ENCODE measurements around the gene HK3. TPM values are rescaled to one million over a fixed set of nuclear protein-coding genes. Genes with fewer than 3 reads are reported as not detected.

HK3 gene, protein sequence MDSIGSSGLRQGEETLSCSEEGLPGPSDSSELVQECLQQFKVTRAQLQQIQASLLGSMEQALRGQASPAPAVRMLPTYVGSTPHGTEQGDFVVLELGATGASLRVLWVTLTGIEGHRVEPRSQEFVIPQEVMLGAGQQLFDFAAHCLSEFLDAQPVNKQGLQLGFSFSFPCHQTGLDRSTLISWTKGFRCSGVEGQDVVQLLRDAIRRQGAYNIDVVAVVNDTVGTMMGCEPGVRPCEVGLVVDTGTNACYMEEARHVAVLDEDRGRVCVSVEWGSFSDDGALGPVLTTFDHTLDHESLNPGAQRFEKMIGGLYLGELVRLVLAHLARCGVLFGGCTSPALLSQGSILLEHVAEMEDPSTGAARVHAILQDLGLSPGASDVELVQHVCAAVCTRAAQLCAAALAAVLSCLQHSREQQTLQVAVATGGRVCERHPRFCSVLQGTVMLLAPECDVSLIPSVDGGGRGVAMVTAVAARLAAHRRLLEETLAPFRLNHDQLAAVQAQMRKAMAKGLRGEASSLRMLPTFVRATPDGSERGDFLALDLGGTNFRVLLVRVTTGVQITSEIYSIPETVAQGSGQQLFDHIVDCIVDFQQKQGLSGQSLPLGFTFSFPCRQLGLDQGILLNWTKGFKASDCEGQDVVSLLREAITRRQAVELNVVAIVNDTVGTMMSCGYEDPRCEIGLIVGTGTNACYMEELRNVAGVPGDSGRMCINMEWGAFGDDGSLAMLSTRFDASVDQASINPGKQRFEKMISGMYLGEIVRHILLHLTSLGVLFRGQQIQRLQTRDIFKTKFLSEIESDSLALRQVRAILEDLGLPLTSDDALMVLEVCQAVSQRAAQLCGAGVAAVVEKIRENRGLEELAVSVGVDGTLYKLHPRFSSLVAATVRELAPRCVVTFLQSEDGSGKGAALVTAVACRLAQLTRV
- polyA plus RNA-seq (2013): not detected in 2 replicates

DNA sequence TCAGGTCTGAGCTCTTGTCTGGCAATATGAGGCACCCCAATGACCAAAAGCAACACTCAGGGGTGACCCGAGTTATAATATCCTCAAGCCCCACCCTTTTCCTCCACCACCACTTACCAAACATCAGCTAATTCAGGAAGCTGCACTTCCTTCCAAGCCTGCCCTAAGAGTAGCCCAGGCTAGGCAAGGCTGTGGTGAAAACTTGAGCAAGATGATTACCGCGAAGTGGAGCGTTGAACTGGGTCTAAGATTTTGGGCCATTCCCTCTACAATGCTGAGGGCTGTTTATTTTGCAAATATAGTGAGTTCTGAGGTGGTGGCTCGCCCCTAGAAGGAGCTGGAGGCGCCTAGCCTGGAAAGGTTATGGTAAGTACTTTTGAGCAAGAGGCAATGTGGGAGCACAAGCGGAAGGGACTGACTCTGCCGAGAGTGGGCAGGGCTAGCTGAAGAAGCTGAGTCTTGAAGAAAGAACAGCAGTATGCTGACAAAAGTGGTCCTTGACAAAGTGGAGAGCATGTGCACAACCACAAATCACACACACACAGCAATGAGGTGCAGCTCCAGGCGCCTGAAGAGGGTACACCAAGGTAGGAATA lies at the start of gene HK3:
Gene HK3, minus strand, starts transcription at position 51 of the 596 bp plus-strand sequence. CDS start 3,187 bp downstream, outside the sequence.
- H3K36me3 ChIP-seq (ENCODE audit: control insufficient read depth in 1 of 2, insufficient read depth in 2 of 2, low read length in 2 of 2): peaks cover 1 to 9% of the 10 kb centered on the region in 2 experiments
- peak in 1 of 2 donors; percentile 12 for DNase-seq
- no peaks in the 10 kb centered on the region for H3K4me1 ChIP-seq (ENCODE audit: control insufficient read depth in 1 of 2, insufficient read depth in 2 of 2, low read length in 2 of 2)
- H3K4ac ChIP-seq (ENCODE audit: low read depth, low read length): no peak within 1 kb of the TSS
- H3K9me3 ChIP-seq (ENCODE audit: insufficient read depth, low read depth, low read length): no peaks in the 10 kb centered on the region
- H2BK120ac ChIP-seq (ENCODE audit: insufficient read depth, low read length, poor library complexity): no peak within 1 kb of the TSS
- no peak within 1 kb of the TSS for H4K12ac ChIP-seq (ENCODE audit: low read depth, low read length)
- H3K79me1 ChIP-seq (ENCODE audit: low read length): no peaks in the 10 kb centered on the region
- no peak within 1 kb of the TSS for H3K14ac ChIP-seq (ENCODE audit: low read length)
- no peak within 1 kb of the TSS for H3K9ac ChIP-seq (ENCODE audit: low read length)
- no peak within 1 kb of the TSS for H2AFZ ChIP-seq (ENCODE audit: insufficient read depth, low read length, poor library complexity)
- no peak within 1 kb of the TSS for H3K23ac ChIP-seq (ENCODE audit: low read length)
- H2AK5ac ChIP-seq (ENCODE audit: low read length): no peak within 1 kb of the TSS
- H3K4me2 ChIP-seq (ENCODE audit: low read length): no peak within 1 kb of the TSS
- WGBS (ENCODE audit: extremely low coverage, insufficient coverage, insufficient read length): no CpG with 5 or more reads among the region's 9 CpGs
- no peaks in the 10 kb centered on the region for H3K27me3 ChIP-seq (ENCODE audit: insufficient read depth, low read length)
- H2BK5ac ChIP-seq (ENCODE audit: low read depth, low read length, poor library complexity): no peak within 1 kb of the TSS
- no peak within 1 kb of the TSS for H4K8ac ChIP-seq (ENCODE audit: low read depth, low read length)
- no peak within 1 kb of the TSS for H3K27ac ChIP-seq (ENCODE audit: low read depth, low read length)
- H2BK12ac ChIP-seq (ENCODE audit: low read length): no peak within 1 kb of the TSS
- no peak within 1 kb of the TSS for H3K4me3 ChIP-seq (ENCODE audit: low read depth, low read length)
- H3K18ac ChIP-seq (ENCODE audit: low read length): no peak within 1 kb of the TSS
- no peak within 1 kb of the TSS for H4K91ac ChIP-seq (ENCODE audit: low read depth, low read length)
- H3K79me2 ChIP-seq (ENCODE audit: control insufficient read depth, insufficient read depth, low read length, poor library complexity): no peaks in the 10 kb centered on the region

DNA sequence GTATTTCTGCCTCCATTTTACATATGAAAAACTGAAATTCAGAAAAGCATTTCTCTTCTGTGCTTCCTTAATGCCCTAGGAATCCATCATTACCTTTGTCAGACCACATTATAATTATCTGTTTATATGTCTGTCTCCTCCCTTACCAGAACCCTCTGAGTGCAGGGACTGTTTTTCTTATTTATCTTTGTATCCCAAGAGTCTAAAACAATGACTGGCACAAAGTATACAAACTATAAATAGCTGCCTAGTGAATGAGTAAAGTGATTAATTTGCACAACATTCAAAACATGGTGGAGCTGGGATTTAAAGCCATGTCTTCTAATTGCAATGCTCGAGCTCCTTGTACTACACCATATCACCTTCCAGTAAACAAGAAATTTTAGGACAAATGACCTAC lies 49.3 kb upstream of the HK3 start:
- Histone ChIP-seq H3K4me1 (ENCODE audit: control insufficient read depth in 1 of 2, insufficient read depth in 2 of 2, low read length in 2 of 2) (peaks cover 5% of the 10 kb centered on the region in 2 experiments), H3K79me2 (ENCODE audit: control insufficient read depth, insufficient read depth, low read length, poor library complexity) (no peaks in the 10 kb centered on the region), H4K91ac (ENCODE audit: low read depth, low read length) (no peak overlapping the region), H2AFZ (ENCODE audit: insufficient read depth, low read length, poor library complexity) (no peak overlapping the region), H2AK5ac (ENCODE audit: low read length) (no peak overlapping the region), H2BK5ac (ENCODE audit: low read depth, low read length, poor library complexity) (no peak overlapping the region), H3K27me3 (ENCODE audit: insufficient read depth, low read length) (no peaks in the 10 kb centered on the region), H3K9ac (ENCODE audit: low read length) (no peak overlapping the region), H3K79me1 (ENCODE audit: low read length) (no peaks in the 10 kb centered on the region), H3K27ac (ENCODE audit: low read depth, low read length) (no peak overlapping the region), H3K18ac (ENCODE audit: low read length) (no peak overlapping the region), H4K12ac (ENCODE audit: low read depth, low read length) (no peak overlapping the region), H4K8ac (ENCODE audit: low read depth, low read length) (no peak overlapping the region), H3K9me3 (ENCODE audit: insufficient read depth, low read depth, low read length) (no peaks in the 10 kb centered on the region), H3K23ac (ENCODE audit: low read length) (no peak overlapping the region), H2BK120ac (ENCODE audit: insufficient read depth, low read length, poor library complexity) (no peak overlapping the region), H3K4me2 (ENCODE audit: low read length) (no peak overlapping the region), H2BK12ac (ENCODE audit: low read length) (no peak overlapping the region), H3K14ac (ENCODE audit: low read length) (no peak overlapping the region), H3K4me3 (ENCODE audit: low read depth, low read length) (no peak overlapping the region), H3K36me3 (ENCODE audit: control insufficient read depth in 1 of 2, insufficient read depth in 2 of 2, low read length in 2 of 2) (peaks cover 7 to 11% of the 10 kb centered on the region in 2 experiments), H3K4ac (ENCODE audit: low read depth, low read length) (no peak overlapping the region)
- no CpG with 5 or more reads among the region's 1 CpG for WGBS (ENCODE audit: extremely low coverage, insufficient coverage, insufficient read length)
- no peak for DNase-seq

DNA sequence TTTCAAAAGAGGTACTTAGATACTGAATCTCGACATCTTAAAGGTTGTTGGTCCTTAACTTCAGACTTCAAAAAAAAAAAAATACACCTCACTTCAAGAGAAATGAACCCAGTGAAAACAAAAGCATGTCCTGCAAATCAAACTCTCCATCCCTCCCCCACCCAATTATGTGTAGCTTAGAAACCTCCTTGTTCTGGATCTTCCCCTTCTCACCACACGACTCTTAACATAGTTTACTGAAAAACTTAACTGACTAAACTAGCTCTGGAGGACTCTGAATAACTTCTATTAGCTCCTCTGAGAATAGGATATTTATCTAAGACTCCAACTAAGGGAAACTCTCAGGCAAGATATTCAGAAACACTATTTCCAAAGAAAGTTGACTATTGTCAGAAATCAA lies 48.7 kb upstream of the HK3 start:
- Histone ChIP-seq H3K36me3 (ENCODE audit: control insufficient read depth in 1 of 2, insufficient read depth in 2 of 2, low read length in 2 of 2) (peaks cover 9 to 12% of the 10 kb centered on the region in 2 experiments), H2BK120ac (ENCODE audit: insufficient read depth, low read length, poor library complexity) (no peak overlapping the region), H3K27me3 (ENCODE audit: insufficient read depth, low read length) (no peaks in the 10 kb centered on the region), H3K14ac (ENCODE audit: low read length) (no peak overlapping the region), H4K8ac (ENCODE audit: low read depth, low read length) (no peak overlapping the region), H3K4me3 (ENCODE audit: low read depth, low read length) (no peak overlapping the region), H3K4me1 (ENCODE audit: control insufficient read depth in 1 of 2, insufficient read depth in 2 of 2, low read length in 2 of 2) (peaks cover 5% of the 10 kb centered on the region in 2 experiments), H3K23ac (ENCODE audit: low read length) (no peak overlapping the region), H2BK5ac (ENCODE audit: low read depth, low read length, poor library complexity) (no peak overlapping the region), H3K4me2 (ENCODE audit: low read length) (no peak overlapping the region), H3K9ac (ENCODE audit: low read length) (no peak overlapping the region), H3K79me1 (ENCODE audit: low read length) (no peaks in the 10 kb centered on the region), H3K9me3 (ENCODE audit: insufficient read depth, low read depth, low read length) (no peaks in the 10 kb centered on the region), H2AFZ (ENCODE audit: insufficient read depth, low read length, poor library complexity) (no peak overlapping the region), H4K91ac (ENCODE audit: low read depth, low read length) (no peak overlapping the region), H3K18ac (ENCODE audit: low read length) (no peak overlapping the region), H4K12ac (ENCODE audit: low read depth, low read length) (no peak overlapping the region), H2AK5ac (ENCODE audit: low read length) (no peak overlapping the region), H3K79me2 (ENCODE audit: control insufficient read depth, insufficient read depth, low read length, poor library complexity) (no peaks in the 10 kb centered on the region), H3K4ac (ENCODE audit: low read depth, low read length) (no peak overlapping the region), H3K27ac (ENCODE audit: low read depth, low read length) (no peak overlapping the region), H2BK12ac (ENCODE audit: low read length) (no peak overlapping the region)
- no CpG with 5 or more reads among the region's 2 CpGs for WGBS (ENCODE audit: extremely low coverage, insufficient coverage, insufficient read length)
- DNase-seq: no peak

DNA sequence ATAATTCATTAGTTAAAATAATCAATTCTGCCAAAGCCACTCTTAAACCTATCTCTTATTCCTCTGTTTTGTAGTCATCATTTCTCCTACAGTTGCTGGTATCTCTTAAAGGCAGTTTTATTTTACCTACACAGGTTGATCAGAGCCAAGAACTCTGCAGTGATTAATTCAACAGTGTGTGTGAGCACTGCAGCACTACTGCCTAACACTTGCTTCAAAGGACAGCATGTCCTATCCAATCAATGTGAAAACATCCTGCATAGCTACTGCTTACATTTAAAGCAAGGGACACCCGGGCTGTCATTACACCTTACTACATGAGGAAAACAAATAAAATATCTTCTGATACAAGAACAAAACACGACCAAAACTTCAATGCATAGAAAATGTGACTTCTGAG lies 45.1 kb upstream of the HK3 start:
- no peak for DNase-seq
- WGBS (ENCODE audit: extremely low coverage, insufficient coverage, insufficient read length): no CpG with 5 or more reads among the region's 2 CpGs

More for the DNA sequence above, 45.1 kb upstream of the HK3 start:
- Histone ChIP-seq H4K91ac (ENCODE audit: low read depth, low read length) (no peak overlapping the region), H3K9ac (ENCODE audit: low read length) (no peak overlapping the region), H3K27ac (ENCODE audit: low read depth, low read length) (no peak overlapping the region), H3K4ac (ENCODE audit: low read depth, low read length) (no peak overlapping the region), H2AK5ac (ENCODE audit: low read length) (no peak overlapping the region), H4K8ac (ENCODE audit: low read depth, low read length) (no peak overlapping the region), H2BK5ac (ENCODE audit: low read depth, low read length, poor library complexity) (no peak overlapping the region), H3K23ac (ENCODE audit: low read length) (no peak overlapping the region), H3K79me2 (ENCODE audit: control insufficient read depth, insufficient read depth, low read length, poor library complexity) (no peaks in the 10 kb centered on the region), H3K9me3 (ENCODE audit: insufficient read depth, low read depth, low read length) (no peaks in the 10 kb centered on the region), H3K27me3 (ENCODE audit: insufficient read depth, low read length) (no peaks in the 10 kb centered on the region), H3K14ac (ENCODE audit: low read length) (no peak overlapping the region), H3K4me2 (ENCODE audit: low read length) (no peak overlapping the region), H3K79me1 (ENCODE audit: low read length) (no peaks in the 10 kb centered on the region), H3K36me3 (ENCODE audit: control insufficient read depth in 1 of 2, insufficient read depth in 2 of 2, low read length in 2 of 2) (peaks cover 9 to 12% of the 10 kb centered on the region in 2 experiments), H2BK12ac (ENCODE audit: low read length) (no peak overlapping the region), H4K12ac (ENCODE audit: low read depth, low read length) (no peak overlapping the region), H2AFZ (ENCODE audit: insufficient read depth, low read length, poor library complexity) (no peak overlapping the region), H2BK120ac (ENCODE audit: insufficient read depth, low read length, poor library complexity) (no peak overlapping the region), H3K18ac (ENCODE audit: low read length) (no peak overlapping the region), H3K4me1 (ENCODE audit: control insufficient read depth in 1 of 2, insufficient read depth in 2 of 2, low read length in 2 of 2) (peaks cover 5% of the 10 kb centered on the region in 2 experiments), H3K4me3 (ENCODE audit: low read depth, low read length) (no peak overlapping the region)

All from trophoblast cell (in vitro differentiated cells and primary cell).